ENCODE measurements around the gene OBSCN. TPM values are rescaled to one million over a fixed set of nuclear protein-coding genes. Genes with fewer than 3 reads are reported as not detected.

The OBSCN gene
- total RNA-seq, 2 experiments from 2014 or later: 29.5 to 45.2 TPM

DNA sequence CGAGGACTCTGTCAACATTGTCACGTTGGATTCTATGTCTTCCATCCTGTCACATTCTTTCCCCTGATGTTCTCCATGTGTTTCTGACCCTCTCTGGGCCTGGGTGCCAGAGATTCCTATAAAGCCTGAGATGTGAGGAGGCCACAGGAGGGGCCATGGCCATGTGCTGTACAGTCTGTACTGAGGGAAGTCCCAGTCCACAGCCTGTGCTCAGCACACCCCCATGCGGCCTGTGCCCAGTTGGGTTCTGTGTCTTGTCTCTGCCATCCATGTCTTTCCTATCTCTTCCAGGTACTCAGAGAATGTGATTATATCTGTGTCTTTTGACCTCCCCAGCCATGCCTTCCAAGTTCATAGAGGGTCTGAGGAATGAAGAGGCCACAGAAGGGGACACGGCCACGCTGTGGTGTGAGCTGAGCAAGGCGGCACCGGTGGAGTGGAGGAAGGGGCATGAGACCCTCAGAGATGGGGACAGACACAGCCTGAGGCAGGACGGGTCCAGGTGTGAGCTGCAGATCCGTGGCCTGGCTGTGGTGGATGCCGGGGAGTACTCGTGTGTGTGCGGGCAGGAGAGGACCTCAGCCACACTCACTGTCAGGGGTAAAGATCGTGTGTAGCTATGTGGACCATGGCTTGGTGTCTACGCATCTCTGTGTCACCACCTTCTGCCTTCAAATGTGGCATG, 86.1 kb downstream of the OBSCN start:
- no peak for DNase-seq (ENCODE audit: low spot score)
- Histone ChIP-seq H3K4me3 (ENCODE audit: low read depth, low read length, poor library complexity, severe bottlenecking) (no peak overlapping the region), H3K9me3 (ENCODE audit: low read length) (no peaks in the 10 kb centered on the region; the same call in 1 of the 2 replicates), H2AFZ (ENCODE audit: low read length) (no peak overlapping the region), H4K20me1 (ENCODE audit: insufficient read depth, low read length) (no peaks in the 10 kb centered on the region), H3K36me3 (ENCODE audit: insufficient read depth, low read length) (no peaks in the 10 kb centered on the region), H3K79me2 (ENCODE audit: insufficient read depth, low read depth, low read length) (no peaks in the 10 kb centered on the region), H3K4me2 (ENCODE audit: low read length) (no peak overlapping the region), H3K9me2 (ENCODE audit: insufficient read depth, low read length) (no peaks in the 10 kb centered on the region), H3K4me1 (ENCODE audit: insufficient read depth, low read length, poor library complexity, severe bottlenecking) (no peaks in the 10 kb centered on the region), H3K27ac (ENCODE audit: low read depth, low read length, poor library complexity, severe bottlenecking) (no peak overlapping the region)
- intact Hi-C loops (cut with micrococcal nuclease; ENCODE audit: unreplicated experiment): no loop called here
- TF ChIP-seq, protein P1, sequence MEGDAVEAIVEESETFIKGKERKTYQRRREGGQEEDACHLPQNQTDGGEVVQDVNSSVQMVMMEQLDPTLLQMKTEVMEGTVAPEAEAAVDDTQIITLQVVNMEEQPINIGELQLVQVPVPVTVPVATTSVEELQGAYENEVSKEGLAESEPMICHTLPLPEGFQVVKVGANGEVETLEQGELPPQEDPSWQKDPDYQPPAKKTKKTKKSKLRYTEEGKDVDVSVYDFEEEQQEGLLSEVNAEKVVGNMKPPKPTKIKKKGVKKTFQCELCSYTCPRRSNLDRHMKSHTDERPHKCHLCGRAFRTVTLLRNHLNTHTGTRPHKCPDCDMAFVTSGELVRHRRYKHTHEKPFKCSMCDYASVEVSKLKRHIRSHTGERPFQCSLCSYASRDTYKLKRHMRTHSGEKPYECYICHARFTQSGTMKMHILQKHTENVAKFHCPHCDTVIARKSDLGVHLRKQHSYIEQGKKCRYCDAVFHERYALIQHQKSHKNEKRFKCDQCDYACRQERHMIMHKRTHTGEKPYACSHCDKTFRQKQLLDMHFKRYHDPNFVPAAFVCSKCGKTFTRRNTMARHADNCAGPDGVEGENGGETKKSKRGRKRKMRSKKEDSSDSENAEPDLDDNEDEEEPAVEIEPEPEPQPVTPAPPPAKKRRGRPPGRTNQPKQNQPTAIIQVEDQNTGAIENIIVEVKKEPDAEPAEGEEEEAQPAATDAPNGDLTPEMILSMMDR (conservative IDR thresholded peaks at IDR 0.05; ENCODE audit: low read length): no peak
- no peak for TF ChIP-seq EZH2phosphoT487 (IDR thresholded peaks at IDR 0.05; ENCODE audit: borderline replicate concordance, low read depth, low read length)
- ChIA-PET POLR2A (no interaction called here), CTCF (ENCODE audit: unreplicated experiment) (no interaction called here)
- BruUV-seq (replicated peaks): no TSS peak

DNA sequence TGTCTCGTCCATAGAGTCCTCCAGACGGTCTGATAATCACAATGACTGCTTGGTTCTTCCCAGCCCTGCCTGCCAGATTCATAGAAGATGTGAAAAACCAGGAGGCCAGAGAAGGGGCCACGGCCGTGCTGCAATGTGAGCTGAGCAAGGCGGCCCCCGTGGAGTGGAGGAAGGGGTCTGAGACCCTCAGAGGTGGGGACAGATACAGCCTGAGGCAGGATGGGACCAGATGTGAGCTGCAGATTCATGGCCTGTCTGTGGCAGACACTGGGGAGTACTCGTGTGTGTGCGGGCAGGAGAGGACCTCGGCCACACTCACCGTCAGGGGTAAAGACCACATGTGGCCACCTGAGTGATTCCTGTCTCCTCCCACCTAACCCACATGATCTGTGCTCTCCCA, 86.9 kb downstream of the OBSCN start:
- intact Hi-C loops (cut with micrococcal nuclease; ENCODE audit: unreplicated experiment): no loop called here
- no peak for DNase-seq (ENCODE audit: low spot score)
- Histone ChIP-seq H3K4me1 (ENCODE audit: insufficient read depth, low read length, poor library complexity, severe bottlenecking) (no peaks in the 10 kb centered on the region), H3K4me2 (ENCODE audit: low read length) (no peak overlapping the region), H4K20me1 (ENCODE audit: insufficient read depth, low read length) (no peaks in the 10 kb centered on the region), H3K9me2 (ENCODE audit: insufficient read depth, low read length) (no peaks in the 10 kb centered on the region), H2AFZ (ENCODE audit: low read length) (no peak overlapping the region), H3K9me3 (ENCODE audit: low read length) (no peaks in the 10 kb centered on the region; the same call in 1 of the 2 replicates), H3K27ac (ENCODE audit: low read depth, low read length, poor library complexity, severe bottlenecking) (no peak overlapping the region), H3K4me3 (ENCODE audit: low read depth, low read length, poor library complexity, severe bottlenecking) (no peak overlapping the region), H3K36me3 (ENCODE audit: insufficient read depth, low read length) (no peaks in the 10 kb centered on the region), H3K79me2 (ENCODE audit: insufficient read depth, low read depth, low read length) (no peaks in the 10 kb centered on the region)
- TF ChIP-seq, protein P1 (conservative IDR thresholded peaks at IDR 0.05; ENCODE audit: low read length): no peak
- TF ChIP-seq EZH2phosphoT487 (IDR thresholded peaks at IDR 0.05; ENCODE audit: borderline replicate concordance, low read depth, low read length): no peak
- ChIA-PET POLR2A (no interaction called here), CTCF (ENCODE audit: unreplicated experiment) (no interaction called here)
- BruUV-seq (replicated peaks): no TSS peak

DNA sequence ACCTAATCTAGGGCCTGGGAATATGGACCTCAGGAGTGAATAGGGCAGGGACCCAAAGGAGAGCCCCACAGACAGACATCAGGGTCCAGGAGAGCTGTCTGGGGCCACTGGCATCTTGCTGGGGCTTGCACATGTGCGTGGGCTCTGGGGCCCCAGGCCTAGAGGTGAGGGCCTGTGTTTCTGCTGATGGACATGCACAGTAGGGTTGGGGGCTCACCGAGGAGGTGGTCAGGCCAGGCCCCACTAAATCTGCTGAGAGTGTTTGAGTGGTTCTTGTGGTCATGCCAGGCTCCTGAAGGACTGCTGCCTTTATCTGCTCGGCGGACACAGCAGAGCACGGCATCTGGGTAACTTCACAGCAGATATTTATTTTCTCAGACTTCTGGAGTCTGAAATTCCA, 87.4 kb downstream of the OBSCN start:
- intact Hi-C loops (cut with micrococcal nuclease; ENCODE audit: unreplicated experiment): no loop called here
- Histone ChIP-seq H3K79me2 (ENCODE audit: insufficient read depth, low read depth, low read length) (no peaks in the 10 kb centered on the region), H3K36me3 (ENCODE audit: insufficient read depth, low read length) (peaks cover 4% of the 10 kb centered on the region; the same call in 1 of the 2 replicates), H3K9me2 (ENCODE audit: insufficient read depth, low read length) (no peaks in the 10 kb centered on the region), H3K4me2 (ENCODE audit: low read length) (no peak overlapping the region), H3K9me3 (ENCODE audit: low read length) (no peaks in the 10 kb centered on the region; the same call in 1 of the 2 replicates), H3K4me3 (ENCODE audit: low read depth, low read length, poor library complexity, severe bottlenecking) (no peak overlapping the region), H3K27ac (ENCODE audit: low read depth, low read length, poor library complexity, severe bottlenecking) (no peak overlapping the region), H3K4me1 (ENCODE audit: insufficient read depth, low read length, poor library complexity, severe bottlenecking) (no peaks in the 10 kb centered on the region), H4K20me1 (ENCODE audit: insufficient read depth, low read length) (no peaks in the 10 kb centered on the region), H2AFZ (ENCODE audit: low read length) (no peak overlapping the region)
- BruUV-seq (replicated peaks): no TSS peak
- ChIA-PET POLR2A (no interaction called here), CTCF (ENCODE audit: unreplicated experiment) (no interaction called here)
- TF ChIP-seq, protein P1 (conservative IDR thresholded peaks at IDR 0.05; ENCODE audit: low read length): no peak
- no peak for TF ChIP-seq EZH2phosphoT487 (IDR thresholded peaks at IDR 0.05; ENCODE audit: borderline replicate concordance, low read depth, low read length)
- no peak for DNase-seq (ENCODE audit: low spot score)

Measured in OCI-LY7 (cell line).